Hematopoietic multipotent progenitor cell treated with erythropoietin and hydrocortisone succinate and interleukin-3 and kit ligand, for 8 days (in vitro differentiated cells): ENCODE data around the gene C11orf16.
"Not testable (repeated sequence)": the region's sequence is repeated elsewhere in the genome, so short reads cannot be mapped to it uniquely, and the experiment has no call there.

ENCODE experiments used
- DNase-seq: peaks from one replicate; pipeline ENCODE4 v3.0.0-alpha.2; 2015

The C11orf16 gene

DNA sequence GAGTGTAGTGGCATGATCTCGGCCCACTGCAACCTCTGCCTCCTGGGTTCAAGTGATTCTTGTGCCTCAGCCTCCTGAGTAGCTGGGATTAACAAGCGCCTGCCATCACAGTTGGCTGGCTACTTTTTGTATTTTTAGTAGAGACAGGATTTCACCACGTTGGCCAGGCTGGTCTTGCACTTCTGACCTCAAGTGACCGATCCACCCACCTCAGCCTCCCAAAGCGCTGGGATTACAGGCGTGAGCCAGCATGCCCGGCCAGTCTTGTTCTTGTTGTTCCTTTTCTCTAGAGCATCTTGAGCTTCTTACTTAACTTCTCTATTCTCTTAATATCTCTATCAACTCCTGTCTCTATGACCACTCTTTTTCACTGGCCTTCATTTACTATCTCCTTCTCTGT is 51.2 kb downstream of the C11orf16 start:
- DNase-seq = not testable (repeated sequence)

DNA sequence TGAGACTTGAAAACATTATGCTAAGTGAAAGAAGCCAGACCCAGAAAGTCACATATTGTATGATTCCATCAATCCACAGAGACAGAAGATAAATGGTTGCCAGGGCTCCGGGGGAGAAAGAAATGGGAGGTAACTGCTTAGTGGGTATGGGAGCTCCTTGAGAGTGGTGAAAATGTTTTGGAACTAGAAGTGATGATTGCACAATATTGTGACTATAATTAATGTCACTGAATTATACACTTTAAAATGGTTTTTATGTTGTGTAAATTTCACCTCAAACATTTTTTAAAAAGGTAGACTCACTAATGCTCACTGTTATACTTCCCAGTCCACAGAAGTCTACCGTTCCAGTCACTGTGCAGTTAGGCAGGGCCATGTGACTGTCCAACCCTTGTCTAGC is 54.0 kb downstream of the C11orf16 start:
- no peak for DNase-seq

DNA sequence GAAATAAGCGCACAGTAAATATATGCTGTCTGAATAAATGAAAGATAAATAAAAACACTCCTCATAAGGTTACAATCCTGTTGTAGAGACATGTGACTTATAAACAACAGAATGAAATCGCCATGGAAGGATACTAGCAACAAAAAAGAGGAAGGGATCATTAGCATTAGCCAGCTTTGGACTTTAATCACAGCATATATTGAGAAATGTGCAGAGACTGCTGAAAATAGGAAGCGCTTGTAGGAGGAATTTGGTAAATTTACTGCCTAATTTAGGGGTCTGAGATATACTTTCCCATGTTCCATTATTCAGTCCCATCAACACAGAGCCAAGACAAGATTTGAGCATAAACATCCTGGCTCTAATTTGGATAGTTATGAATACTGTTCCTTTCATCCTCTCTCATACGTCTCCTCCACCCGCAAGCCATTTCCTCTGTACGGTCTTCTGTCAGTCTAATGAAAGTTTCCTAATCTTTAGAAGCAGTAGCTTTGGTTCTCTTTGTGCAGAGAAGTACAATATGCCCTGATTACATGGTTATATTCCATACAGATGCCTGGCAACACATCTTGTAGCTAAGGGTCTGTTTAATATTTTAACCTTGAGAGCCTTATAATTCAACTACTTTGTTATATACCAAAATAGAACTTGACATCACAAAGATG is 58.9 kb downstream of the C11orf16 start:
- DNase-seq = no peak

DNA sequence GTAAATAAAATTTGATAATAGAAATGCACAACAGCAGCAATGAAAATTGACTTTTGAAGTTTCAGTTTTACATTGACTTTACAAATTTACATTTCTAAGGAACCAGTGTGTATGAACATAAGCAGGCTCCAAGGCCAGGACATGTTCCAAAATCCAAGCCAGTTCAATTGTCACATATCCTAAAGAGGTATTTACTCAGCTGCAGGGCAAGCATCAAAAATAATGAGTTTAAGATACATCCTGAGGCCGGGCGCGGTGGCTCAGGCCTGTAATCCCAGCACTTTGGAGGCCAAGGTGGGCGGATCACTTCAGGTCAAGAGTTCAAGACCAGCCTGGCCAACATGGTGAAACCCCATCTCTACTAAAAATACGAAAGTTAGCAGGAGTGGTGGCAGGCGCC is 60.8 kb downstream of the C11orf16 start:
- no peak for DNase-seq

DNA sequence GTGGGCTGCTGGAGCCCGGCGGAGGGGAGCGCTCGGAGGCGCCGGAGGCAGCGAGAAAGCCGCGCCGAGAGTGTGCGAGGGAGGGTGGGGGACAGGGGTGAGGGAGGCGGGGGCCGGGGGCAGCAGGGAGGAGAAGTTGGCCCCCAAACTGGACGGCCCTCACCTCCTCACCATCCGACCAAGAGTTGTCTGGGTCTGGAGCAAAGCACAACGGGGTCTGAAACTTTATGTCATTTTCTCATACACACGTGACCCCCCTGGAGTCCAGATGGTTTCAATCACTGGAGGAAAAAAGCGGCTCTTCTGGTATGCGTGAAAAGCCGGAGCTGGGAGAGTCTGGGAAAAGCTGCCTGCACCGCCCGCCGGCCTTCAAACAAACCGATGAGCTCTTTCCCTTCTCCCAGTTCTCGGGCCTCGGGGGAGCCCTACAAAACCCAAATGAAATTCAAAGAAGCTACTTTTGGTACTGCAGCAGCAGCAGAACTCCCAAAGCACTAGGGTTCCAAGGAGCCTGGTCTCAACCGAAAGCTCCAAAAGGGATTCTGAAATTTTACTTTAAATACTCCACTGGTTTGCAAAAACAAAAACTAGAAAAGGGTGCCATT is 61.5 kb downstream of the C11orf16 start:
- DNase-seq = no peak

DNA sequence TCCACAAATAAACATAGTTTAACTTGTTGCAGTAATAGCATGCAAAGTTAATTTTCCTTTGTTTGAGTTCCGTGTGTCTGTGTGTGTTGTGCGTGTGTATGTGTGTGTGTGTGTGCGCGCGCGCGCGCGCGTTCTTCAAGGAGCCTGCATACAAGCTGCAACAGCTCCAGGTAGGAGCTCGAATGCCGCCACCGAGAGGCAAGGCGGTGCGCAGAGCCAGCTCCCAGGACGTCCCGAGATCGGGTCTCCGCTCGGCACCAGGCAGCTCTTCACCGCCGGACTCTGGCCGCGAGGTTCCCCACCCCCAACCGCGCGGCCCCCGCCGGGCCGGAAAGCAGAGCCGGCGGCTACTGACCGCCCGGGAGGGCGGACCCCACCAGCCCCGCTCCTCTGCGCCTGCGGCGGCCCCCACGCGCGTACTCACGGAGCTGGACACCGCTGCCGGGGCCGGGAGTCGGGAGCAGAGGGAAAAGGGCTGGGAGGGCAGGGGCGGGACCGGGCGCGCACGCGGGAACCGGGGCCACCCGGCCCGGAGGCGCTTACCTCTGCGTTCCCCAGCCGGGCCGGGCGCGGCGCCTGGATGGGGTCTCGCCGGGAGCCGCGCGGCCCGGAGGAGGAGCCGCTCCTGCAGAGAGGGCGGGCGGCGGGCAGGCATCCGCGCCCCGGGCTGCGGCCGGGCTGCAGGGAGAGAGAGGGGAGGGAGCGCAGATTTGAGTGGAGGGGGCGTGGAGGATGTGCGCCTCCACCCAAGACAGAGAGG is 62.2 kb downstream of the C11orf16 start:
- no peak for DNase-seq
